Amygdala (tissue), 56 donors: ENCODE measurements around the gene GAS2L1.

Experiments
- DNase-seq, 56 donors: peaks; one replicate each; lab custom pipeline; 2025; lab: John Stamatoyannopoulos, UW

The GAS2L1 gene

GRCh38 chr22:29306175-29306834 lies at the start of gene GAS2L1:
GAS2L1 (plus strand) TSS chr22:29306650; CDS start chr22:29308106, 1,456 bp downstream.
- peak in 45 of 56 donors; percentile 31 to 81 (median 61) for DNase-seq

DNA sequence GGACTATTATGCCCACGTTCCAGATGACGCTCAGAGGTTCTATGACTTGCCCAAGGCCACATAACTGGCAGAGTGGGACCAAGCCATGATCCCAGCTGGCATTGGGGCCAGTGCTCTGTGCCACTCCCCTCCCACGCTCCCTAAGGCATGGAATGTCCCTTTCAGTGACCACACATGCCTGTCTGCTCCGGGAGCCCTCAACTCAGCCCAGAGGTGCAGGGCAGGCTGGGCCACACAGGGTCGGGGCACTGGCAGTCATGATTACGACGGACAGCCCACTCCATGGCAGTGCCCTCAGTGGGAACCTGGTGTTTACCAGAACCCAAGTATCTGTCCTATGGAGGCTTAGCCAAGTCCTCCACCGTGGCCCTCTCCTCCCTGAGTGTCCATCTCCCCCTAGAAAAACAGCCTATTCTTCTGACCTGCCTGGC lies 48.7 kb upstream of the GAS2L1 start:
- DNase-seq: no peak

DNA sequence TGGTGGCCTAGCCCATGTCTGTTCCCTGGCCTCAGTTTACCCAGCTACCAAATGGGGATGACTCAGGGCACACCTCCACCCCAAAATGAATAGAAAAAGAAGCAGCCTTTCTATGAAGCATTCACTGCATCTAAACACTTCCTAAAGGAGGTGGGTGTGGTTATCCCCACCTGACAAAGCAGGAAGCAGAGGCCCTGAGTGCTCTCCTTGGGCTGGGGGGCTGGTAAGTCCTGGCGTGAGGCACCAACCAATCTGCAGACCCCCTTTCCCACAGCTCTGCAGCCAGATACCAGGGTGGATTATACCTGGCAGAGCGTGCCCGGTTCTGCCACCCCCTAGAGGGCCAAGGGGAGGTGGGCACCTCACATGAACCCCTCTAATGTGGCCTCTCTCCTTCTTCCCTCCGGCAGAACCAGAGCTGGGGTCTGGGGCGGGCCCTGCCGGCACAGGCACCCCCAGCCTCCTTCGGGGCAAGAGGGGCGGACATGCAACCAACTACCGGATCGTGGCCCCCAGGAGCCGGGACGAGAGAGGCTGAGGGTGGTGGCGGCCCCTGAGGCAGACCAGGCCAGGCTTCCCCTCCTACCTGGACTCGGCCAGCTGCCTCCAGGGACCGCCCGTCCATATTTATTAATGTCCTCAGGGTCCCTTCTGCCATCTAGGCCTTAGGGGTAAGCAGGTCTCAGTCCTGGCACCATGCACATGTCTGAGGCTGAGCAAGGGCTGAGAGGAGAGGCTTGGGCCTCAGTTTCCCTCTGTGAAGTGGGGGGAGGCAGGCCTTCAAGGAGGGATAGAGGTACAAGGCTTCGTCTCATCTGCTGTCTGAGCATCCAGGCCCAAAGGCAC lies 47.8 kb upstream of the GAS2L1 start:
- DNase-seq: no peak

DNA sequence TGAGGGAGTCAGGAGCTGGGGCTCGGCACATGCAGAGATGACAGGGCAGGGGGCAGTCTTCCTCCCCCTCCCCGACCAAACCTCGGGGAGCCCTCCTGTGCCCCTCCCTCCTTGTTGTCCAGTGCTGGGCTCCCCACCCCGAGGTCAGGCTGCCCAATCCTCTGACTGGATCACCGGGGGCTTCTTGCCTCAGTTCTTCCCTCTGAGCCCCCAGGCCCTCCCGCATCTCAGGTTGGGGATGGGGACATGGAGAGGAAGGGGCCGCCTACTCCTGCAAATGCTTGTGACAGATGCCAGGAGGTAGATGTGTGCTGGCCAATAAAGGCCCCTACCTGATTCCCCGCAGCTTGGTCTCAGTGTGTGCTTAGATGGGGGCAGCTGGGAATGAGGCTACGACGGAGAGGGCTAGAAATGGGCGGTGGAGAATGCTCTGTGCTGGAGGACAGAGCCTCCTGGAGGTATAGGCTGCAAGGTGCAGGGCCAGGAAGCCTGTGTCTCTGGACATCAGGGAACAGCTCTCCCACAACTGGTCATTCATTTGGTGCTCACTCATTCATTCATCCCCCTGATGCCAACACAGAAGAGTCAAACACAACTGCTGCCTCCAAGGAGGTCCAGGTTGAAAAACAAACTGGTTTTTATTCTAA lies 47.1 kb upstream of the GAS2L1 start:
- no peak for DNase-seq

GRCh38 chr22:29260031-29260560 lies 46.4 kb upstream of the GAS2L1 start:
- no peak for DNase-seq

DNA sequence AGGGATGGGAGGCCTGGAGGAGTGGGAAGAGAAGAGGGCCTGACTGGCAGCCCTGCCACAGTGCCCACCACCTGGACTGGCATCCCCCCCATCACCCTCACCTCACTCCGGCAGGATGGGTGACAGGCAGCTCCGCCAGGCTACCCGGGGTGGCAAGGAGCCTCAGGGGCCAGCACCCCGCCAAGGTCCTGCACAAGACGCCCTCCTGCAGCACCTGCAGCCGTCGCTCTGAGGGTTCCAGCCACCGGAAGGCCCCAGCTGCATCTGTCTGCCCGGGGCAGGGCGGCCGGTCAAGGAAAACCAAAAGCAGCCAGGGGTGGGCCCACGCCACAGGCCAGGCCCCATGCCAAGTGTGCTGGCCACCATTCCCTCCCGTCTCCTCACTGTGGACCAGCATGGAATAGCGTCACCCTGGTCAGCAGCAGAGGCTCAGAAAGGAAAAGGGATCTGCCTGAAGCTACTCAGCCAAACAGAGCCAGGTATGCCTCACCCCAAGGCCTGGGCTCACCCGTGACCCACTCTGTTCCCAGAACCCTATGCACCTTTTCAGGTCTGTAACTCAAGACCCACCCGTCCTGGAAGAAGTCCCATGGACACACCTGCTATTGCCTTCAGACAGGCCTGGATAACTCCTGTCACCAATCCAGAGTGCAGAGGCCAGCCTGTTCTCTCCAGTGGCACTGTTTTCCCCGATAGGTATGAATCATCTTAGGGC lies 45.7 kb upstream of the GAS2L1 start:
- peak in 1 of 56 donors; percentile 16 for DNase-seq

- no peak for DNase-seq
Observed at GRCh38 chr22:29263791-29264276, 42.6 kb upstream of the GAS2L1 start.

GRCh38 chr22:29265305-29265704 lies 41.1 kb upstream of the GAS2L1 start:
- no peak for DNase-seq

- DNase-seq: no peak
Observed at GRCh38 chr22:29265929-29266328, 40.5 kb upstream of the GAS2L1 start.

GRCh38 chr22:29266564-29267461 lies 39.6 kb upstream of the GAS2L1 start:
- no peak for DNase-seq

GRCh38 chr22:29267462-29267857 lies 39.0 kb upstream of the GAS2L1 start:
- DNase-seq: no peak

DNA sequence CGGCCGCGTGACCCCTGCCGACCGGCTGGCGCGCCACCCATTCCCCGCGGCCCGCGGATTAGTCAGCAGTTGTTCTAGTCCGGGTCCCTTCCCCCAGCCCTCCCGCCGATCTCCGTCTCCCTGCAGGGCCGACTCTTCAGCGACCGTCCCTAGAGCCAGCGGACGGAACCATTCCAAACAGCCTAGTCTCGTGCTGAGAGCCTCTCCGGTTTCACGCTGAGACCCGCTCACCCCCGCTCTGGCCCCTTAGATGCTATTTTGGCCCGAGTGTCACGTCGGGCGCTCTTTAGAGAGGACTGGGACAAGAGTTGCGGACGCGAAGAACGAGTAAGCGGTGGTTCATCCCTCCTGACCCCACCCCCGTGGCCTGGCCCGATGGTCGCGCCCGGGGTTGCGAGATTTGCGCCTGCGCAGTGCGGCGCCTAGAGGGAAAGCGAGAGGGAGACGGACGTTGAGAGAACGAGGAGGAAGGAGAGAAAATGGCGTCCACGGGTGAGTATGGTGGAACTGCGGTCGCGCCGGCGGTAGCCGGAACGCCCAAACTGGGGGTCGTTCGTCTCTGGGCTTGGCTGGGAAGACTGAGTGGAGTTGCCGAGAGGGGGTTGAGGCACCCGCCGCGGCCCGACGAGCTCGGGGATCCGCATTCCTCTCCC lies 38.5 kb upstream of the GAS2L1 start, which contains the start of the genes EWSR1 and RHBDD3:
Gene EWSR1, plus strand, starts transcription at position 411 of the 653 bp plus-strand sequence. Its CDS starts 69 bp downstream, at position 480.
Gene RHBDD3, minus strand, starts transcription at position 124 of the 653 bp plus-strand sequence. CDS start 2,355 bp downstream, outside the sequence.
- peak; percentile 83 to 100 (median 94) for DNase-seq

DNA sequence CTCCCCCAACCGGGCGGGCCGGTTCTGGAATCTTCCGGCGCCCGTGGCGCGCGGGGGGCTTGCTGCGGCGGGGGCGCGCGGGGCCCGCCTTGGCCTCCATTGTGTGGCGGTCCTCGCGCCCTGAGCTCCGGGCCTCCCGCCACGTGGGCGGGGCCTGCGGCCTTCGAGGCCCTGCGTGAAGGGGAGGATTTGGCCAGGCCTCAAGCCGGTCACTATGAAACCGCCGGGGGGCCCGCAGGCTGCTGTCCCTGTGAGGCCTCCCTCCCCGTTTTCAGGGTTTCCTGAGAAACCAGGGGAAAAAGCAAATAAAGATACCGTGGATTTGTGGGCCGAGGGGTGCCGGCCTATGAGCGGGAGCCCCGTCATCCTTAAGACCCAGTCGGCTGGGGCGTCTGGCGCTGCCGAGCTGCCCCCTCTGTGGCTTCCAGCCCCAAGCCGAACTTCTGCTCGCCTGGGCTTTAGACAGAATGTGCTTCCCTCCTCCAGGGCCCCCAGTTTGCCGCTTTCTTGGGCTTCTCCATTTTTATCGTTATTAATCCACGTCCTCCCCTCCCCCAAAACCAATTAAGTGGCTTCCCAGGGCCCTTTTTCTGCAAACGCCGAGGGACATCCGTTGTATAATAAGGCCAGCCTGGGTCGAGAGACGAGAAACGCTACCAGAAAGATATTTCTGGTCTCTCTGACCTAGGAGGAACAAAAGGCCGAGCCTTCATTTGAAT lies 37.8 kb upstream of the GAS2L1 start:
- peak in 37 of 56 donors; percentile 33 to 82 (median 62) for DNase-seq

DNA sequence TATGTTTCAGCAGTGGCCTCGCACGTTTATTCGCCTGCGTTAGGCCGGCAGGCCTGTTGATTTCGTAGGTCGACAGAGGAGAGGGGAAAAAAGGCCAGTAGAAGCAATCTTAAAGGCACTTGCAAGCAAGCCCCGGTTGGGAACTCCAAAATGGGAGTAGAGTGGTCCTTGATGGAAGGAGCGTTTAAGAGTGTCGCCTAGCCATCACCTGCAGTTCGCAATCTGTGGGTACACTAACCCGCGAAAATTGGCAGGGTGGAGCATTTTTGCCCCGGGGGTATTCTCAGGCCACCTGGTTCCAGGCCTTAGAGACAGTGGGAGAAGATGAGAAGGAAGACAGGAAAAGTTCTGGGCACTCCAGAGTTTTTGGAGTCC lies 37.2 kb upstream of the GAS2L1 start:
- DNase-seq: no peak

- DNase-seq: no peak
Observed at GRCh38 chr22:29269731-29270474, 36.5 kb upstream of the GAS2L1 start.

- DNase-seq: peak in 1 of 56 donors; percentile 26
Observed at GRCh38 chr22:29270475-29271271, 35.8 kb upstream of the GAS2L1 start.
